ENCODE results near the gene PTPRD.

PTPRD gene

GRCh38 chr9:10108815-10109214, 504.0 kb downstream of the PTPRD start:
- TF ChIP-seq ZNF274 (IDR thresholded peaks at IDR 0.05; ENCODE audit: low read depth, low read length) (no peak), SUZ12 (IDR thresholded peaks at IDR 0.05; ENCODE audit: extremely low read depth, insufficient read depth, insufficient read length) (no peak), YY1 (IDR thresholded peaks at IDR 0.05; ENCODE audit: insufficient read depth, insufficient read length) (no peak)
- Histone ChIP-seq H3K4me1 (ENCODE audit: insufficient read depth, insufficient read length) (no peaks in the 10 kb centered on the region), H3K9ac (ENCODE audit: insufficient read length, low read depth) (no peak overlapping the region), H3K36me3 (ENCODE audit: insufficient read depth, insufficient read length, low read length) (no peaks in the 10 kb centered on the region), H3K27me3 (ENCODE audit: insufficient read depth, insufficient read length) (no peaks in the 10 kb centered on the region), H3K4me3 (ENCODE audit: insufficient read length, low read depth) (no peak overlapping the region), H3K9me3 (ENCODE audit: insufficient read depth, low read length) (no peaks in the 10 kb centered on the region)
- DNase-seq (ENCODE audit: low read depth, low spot score) = no peak

GRCh38 chr9:10104774-10105173, 508.0 kb downstream of the PTPRD start:
- Histone ChIP-seq H3K9me3 (ENCODE audit: insufficient read depth, low read length) (no peaks in the 10 kb centered on the region), H3K4me1 (ENCODE audit: insufficient read depth, insufficient read length) (no peaks in the 10 kb centered on the region), H3K27me3 (ENCODE audit: insufficient read depth, insufficient read length) (no peaks in the 10 kb centered on the region), H3K36me3 (ENCODE audit: insufficient read depth, insufficient read length, low read length) (no peaks in the 10 kb centered on the region), H3K4me3 (ENCODE audit: insufficient read length, low read depth) (no peak overlapping the region), H3K9ac (ENCODE audit: insufficient read length, low read depth) (no peak overlapping the region)
- DNase-seq (ENCODE audit: low read depth, low spot score) = no peak
- TF ChIP-seq SUZ12 (IDR thresholded peaks at IDR 0.05; ENCODE audit: extremely low read depth, insufficient read depth, insufficient read length) (no peak), ZNF274 (IDR thresholded peaks at IDR 0.05; ENCODE audit: low read depth, low read length) (no peak), YY1 (IDR thresholded peaks at IDR 0.05; ENCODE audit: insufficient read depth, insufficient read length) (no peak)

DNA sequence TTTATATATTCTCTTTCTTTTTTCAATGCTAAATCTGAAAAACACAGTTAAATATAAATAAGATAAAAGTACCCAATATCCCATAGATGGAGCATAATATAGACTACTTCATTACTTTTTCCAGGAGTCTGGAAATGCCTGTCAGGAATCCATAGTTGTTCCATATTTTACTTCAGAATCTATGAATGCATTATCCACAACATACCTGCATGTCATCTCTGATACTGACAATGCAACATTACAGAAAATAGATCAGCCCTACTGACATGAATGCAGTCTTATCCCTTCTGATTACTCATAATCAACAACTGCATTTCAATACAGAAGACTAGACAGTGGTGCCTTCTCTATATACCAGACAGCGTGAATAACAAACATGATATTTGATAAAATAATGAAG, 517.6 kb downstream of the PTPRD start:
- no peaks in the 10 kb centered on the region for H3K4me1 ChIP-seq (ENCODE audit: insufficient read depth, insufficient read length)
- H3K4me3 ChIP-seq (ENCODE audit: insufficient read length, low read depth) = no peak overlapping the region
- no peaks in the 10 kb centered on the region for H3K9me3 ChIP-seq (ENCODE audit: insufficient read depth, low read length)
- TF ChIP-seq YY1 (IDR thresholded peaks at IDR 0.05; ENCODE audit: insufficient read depth, insufficient read length) (no peak), SUZ12 (IDR thresholded peaks at IDR 0.05; ENCODE audit: extremely low read depth, insufficient read depth, insufficient read length) (no peak), ZNF274 (IDR thresholded peaks at IDR 0.05; ENCODE audit: low read depth, low read length) (no peak)
- no peaks in the 10 kb centered on the region for H3K36me3 ChIP-seq (ENCODE audit: insufficient read depth, insufficient read length, low read length)
- no peak for DNase-seq (ENCODE audit: low read depth, low spot score)
- H3K9ac ChIP-seq (ENCODE audit: insufficient read length, low read depth) = no peak overlapping the region
- no peaks in the 10 kb centered on the region for H3K27me3 ChIP-seq (ENCODE audit: insufficient read depth, insufficient read length)

- Histone ChIP-seq H3K4me3 (ENCODE audit: insufficient read length, low read depth) (no peak overlapping the region), H3K4me1 (ENCODE audit: insufficient read depth, insufficient read length) (no peaks in the 10 kb centered on the region), H3K36me3 (ENCODE audit: insufficient read depth, insufficient read length, low read length) (no peaks in the 10 kb centered on the region), H3K9ac (ENCODE audit: insufficient read length, low read depth) (no peak overlapping the region), H3K27me3 (ENCODE audit: insufficient read depth, insufficient read length) (no peaks in the 10 kb centered on the region), H3K9me3 (ENCODE audit: insufficient read depth, low read length) (no peaks in the 10 kb centered on the region)
- DNase-seq (ENCODE audit: low read depth, low spot score) = no peak
- TF ChIP-seq ZNF274 (IDR thresholded peaks at IDR 0.05; ENCODE audit: low read depth, low read length) (no peak), SUZ12 (IDR thresholded peaks at IDR 0.05; ENCODE audit: extremely low read depth, insufficient read depth, insufficient read length) (no peak), YY1 (IDR thresholded peaks at IDR 0.05; ENCODE audit: insufficient read depth, insufficient read length) (no peak)
Observed at GRCh38 chr9:10094563-10094962, 518.2 kb downstream of the PTPRD start.

- Histone ChIP-seq H3K4me3 (ENCODE audit: insufficient read length, low read depth) (no peak overlapping the region), H3K36me3 (ENCODE audit: insufficient read depth, insufficient read length, low read length) (no peaks in the 10 kb centered on the region), H3K9ac (ENCODE audit: insufficient read length, low read depth) (no peak overlapping the region), H3K27me3 (ENCODE audit: insufficient read depth, insufficient read length) (no peaks in the 10 kb centered on the region), H3K4me1 (ENCODE audit: insufficient read depth, insufficient read length) (no peaks in the 10 kb centered on the region), H3K9me3 (ENCODE audit: insufficient read depth, low read length) (no peaks in the 10 kb centered on the region)
- DNase-seq (ENCODE audit: low read depth, low spot score) = no peak
- TF ChIP-seq ZNF274 (IDR thresholded peaks at IDR 0.05; ENCODE audit: low read depth, low read length) (no peak), SUZ12 (IDR thresholded peaks at IDR 0.05; ENCODE audit: extremely low read depth, insufficient read depth, insufficient read length) (no peak), YY1 (IDR thresholded peaks at IDR 0.05; ENCODE audit: insufficient read depth, insufficient read length) (no peak)
Observed at GRCh38 chr9:10080012-10080411, 532.8 kb downstream of the PTPRD start.

DNA sequence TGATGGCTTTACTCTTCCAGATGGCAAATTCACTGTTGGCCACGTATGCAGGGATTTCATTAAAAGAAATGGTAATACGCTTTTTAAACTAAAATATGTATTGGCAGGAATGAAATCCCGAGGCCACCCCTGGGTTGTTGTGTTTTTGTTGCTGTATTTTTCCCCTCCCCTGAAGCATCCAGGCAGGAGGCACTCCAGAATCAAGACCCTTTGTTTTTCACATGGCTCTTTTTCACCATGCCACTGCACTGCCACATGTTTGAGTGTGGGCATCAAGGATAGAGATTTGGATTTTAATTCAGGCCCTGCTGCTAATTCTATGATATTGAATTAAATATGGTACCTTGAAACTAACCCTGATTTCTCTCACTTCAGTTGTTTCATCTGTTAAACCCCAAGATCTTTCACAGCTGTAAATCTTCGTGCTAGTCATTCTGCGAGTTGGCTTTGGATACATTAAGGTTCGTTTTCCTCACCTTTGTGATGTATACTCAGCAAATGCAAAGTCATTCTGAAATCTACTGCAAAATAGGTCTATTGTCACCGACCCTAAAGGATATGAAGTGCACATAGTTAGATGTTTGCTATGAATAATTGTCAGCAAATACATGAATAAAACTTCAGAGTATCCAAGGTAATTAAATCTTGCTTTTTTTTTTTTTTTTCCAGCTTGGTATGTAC, 533.4 kb downstream of the PTPRD start:
- Histone ChIP-seq H3K4me3 (ENCODE audit: insufficient read length, low read depth) (no peak overlapping the region), H3K27me3 (ENCODE audit: insufficient read depth, insufficient read length) (no peaks in the 10 kb centered on the region), H3K9ac (ENCODE audit: insufficient read length, low read depth) (no peak overlapping the region), H3K4me1 (ENCODE audit: insufficient read depth, insufficient read length) (no peaks in the 10 kb centered on the region), H3K9me3 (ENCODE audit: insufficient read depth, low read length) (no peaks in the 10 kb centered on the region), H3K36me3 (ENCODE audit: insufficient read depth, insufficient read length, low read length) (no peaks in the 10 kb centered on the region)
- TF ChIP-seq YY1 (IDR thresholded peaks at IDR 0.05; ENCODE audit: insufficient read depth, insufficient read length) (no peak), SUZ12 (IDR thresholded peaks at IDR 0.05; ENCODE audit: extremely low read depth, insufficient read depth, insufficient read length) (no peak), ZNF274 (IDR thresholded peaks at IDR 0.05; ENCODE audit: low read depth, low read length) (no peak)
- DNase-seq (ENCODE audit: low read depth, low spot score) = no peak

GRCh38 chr9:10071579-10071978, 541.2 kb downstream of the PTPRD start:
- Histone ChIP-seq H3K36me3 (ENCODE audit: insufficient read depth, insufficient read length, low read length) (no peaks in the 10 kb centered on the region), H3K9ac (ENCODE audit: insufficient read length, low read depth) (no peak overlapping the region)

More at GRCh38 chr9:10071579-10071978, 541.2 kb downstream of the PTPRD start:
- no peaks in the 10 kb centered on the region for H3K4me1 ChIP-seq (ENCODE audit: insufficient read depth, insufficient read length)
- TF ChIP-seq YY1 (IDR thresholded peaks at IDR 0.05; ENCODE audit: insufficient read depth, insufficient read length) = no peak
- no peak for TF ChIP-seq ZNF274 (IDR thresholded peaks at IDR 0.05; ENCODE audit: low read depth, low read length)
- TF ChIP-seq SUZ12 (IDR thresholded peaks at IDR 0.05; ENCODE audit: extremely low read depth, insufficient read depth, insufficient read length) = no peak
- H3K27me3 ChIP-seq (ENCODE audit: insufficient read depth, insufficient read length) = no peaks in the 10 kb centered on the region
- H3K9me3 ChIP-seq (ENCODE audit: insufficient read depth, low read length) = 0 out of 2 replicates have a peak, but pooled peaks cover 4% of the 10 kb centered on the region
- H3K4me3 ChIP-seq (ENCODE audit: insufficient read length, low read depth) = no peak overlapping the region
- DNase-seq (ENCODE audit: low read depth, low spot score) = no peak
